Epidermal melanocyte (primary cell): ENCODE results near the gene KIRREL3.

Experiments used
- DNase-seq: peaks from one replicate; pipeline ENCODE4 v3.0.0; 2011; ENCODE audit warnings: low spot score; ENCODE audit not compliant: insufficient read length

Gene KIRREL3

GRCh38 chr11:126638648-126639047, 361.9 kb downstream of the KIRREL3 start:
- no peak for DNase-seq

- DNase-seq = peak; percentile 38
These were observed 362.8 kb downstream of the KIRREL3 start for GRCh38 chr11:126637795-126638175.

GRCh38 chr11:126636911-126637794, 363.4 kb downstream of the KIRREL3 start:
- no peak for DNase-seq

- DNase-seq = no peak
These were observed 365.1 kb downstream of the KIRREL3 start for GRCh38 chr11:126635511-126635910.

GRCh38 chr11:126634963-126635362, 365.6 kb downstream of the KIRREL3 start:
- no peak for DNase-seq

GRCh38 chr11:126633330-126633729, 367.2 kb downstream of the KIRREL3 start:
- DNase-seq = no peak

GRCh38 chr11:126630893-126631798, 369.4 kb downstream of the KIRREL3 start:
- no peak for DNase-seq

GRCh38 chr11:126630488-126630887, 370.1 kb downstream of the KIRREL3 start:
- no peak for DNase-seq

GRCh38 chr11:126628790-126629621, 371.6 kb downstream of the KIRREL3 start:
- DNase-seq = peak; percentile 64

- DNase-seq = no peak
These were observed 372.1 kb downstream of the KIRREL3 start for GRCh38 chr11:126628450-126628789.

GRCh38 chr11:126627421-126627820, 373.1 kb downstream of the KIRREL3 start:
- DNase-seq = no peak

GRCh38 chr11:126624506-126624905, 376.1 kb downstream of the KIRREL3 start:
- no peak for DNase-seq

GRCh38 chr11:126619516-126619915, 381.1 kb downstream of the KIRREL3 start:
- no peak for DNase-seq

- no peak for DNase-seq
These were observed 384.7 kb downstream of the KIRREL3 start for GRCh38 chr11:126615845-126616244.

GRCh38 chr11:126613272-126613671, 387.3 kb downstream of the KIRREL3 start:
- no peak for DNase-seq

GRCh38 chr11:126612671-126613070, 387.9 kb downstream of the KIRREL3 start:
- DNase-seq = no peak

GRCh38 chr11:126611438-126611837, 389.1 kb downstream of the KIRREL3 start:
- no peak for DNase-seq

- DNase-seq = no peak
These were observed 391.9 kb downstream of the KIRREL3 start for GRCh38 chr11:126608658-126609057.

GRCh38 chr11:126607776-126608541, 392.6 kb downstream of the KIRREL3 start:
- DNase-seq = no peak

- peak; percentile 55 for DNase-seq
These were observed 393.2 kb downstream of the KIRREL3 start for GRCh38 chr11:126607374-126607773.

- DNase-seq = no peak
These were observed 394.1 kb downstream of the KIRREL3 start for GRCh38 chr11:126606484-126606883.
